Stimulated activated CD4-positive, alpha-beta T cell treated with anti-CD3 and anti-CD28 coated beads, Interleukin-4, amount 100 ng/mL, for 4 hours (primary cell): Measurements from ENCODE around the gene PRG3.
"Not testable (repeated sequence)": the region's sequence is repeated elsewhere in the genome, so short reads cannot be mapped to it uniquely, and the experiment has no call there.

Experiments used
- DNase-seq, 2 experiments: peaks; one replicate each; pipeline ENCODE4 v3.0.0-alpha.2; 2020

Gene PRG3

DNA sequence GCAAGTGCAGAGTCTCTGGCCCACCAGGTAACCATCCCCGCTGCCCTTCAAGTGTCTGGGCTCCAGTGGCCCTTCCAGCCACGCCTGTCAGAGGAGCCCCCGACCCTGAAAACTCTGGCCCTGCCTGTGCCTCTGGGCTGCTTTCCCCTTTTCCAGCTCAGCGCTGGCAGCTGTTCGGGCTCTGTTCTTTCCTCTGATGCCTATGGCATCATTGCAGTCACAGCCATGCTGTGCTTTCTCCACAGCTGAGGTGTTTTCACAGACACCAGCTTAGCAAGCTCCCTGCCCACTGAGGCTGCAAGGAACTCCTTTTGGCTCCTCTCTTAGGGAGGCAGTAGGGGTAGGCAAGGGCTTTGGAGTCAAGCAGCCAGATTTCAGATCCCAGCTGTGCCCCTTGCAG lies 21.6 kb downstream of the PRG3 start:
- no peak for DNase-seq

DNA sequence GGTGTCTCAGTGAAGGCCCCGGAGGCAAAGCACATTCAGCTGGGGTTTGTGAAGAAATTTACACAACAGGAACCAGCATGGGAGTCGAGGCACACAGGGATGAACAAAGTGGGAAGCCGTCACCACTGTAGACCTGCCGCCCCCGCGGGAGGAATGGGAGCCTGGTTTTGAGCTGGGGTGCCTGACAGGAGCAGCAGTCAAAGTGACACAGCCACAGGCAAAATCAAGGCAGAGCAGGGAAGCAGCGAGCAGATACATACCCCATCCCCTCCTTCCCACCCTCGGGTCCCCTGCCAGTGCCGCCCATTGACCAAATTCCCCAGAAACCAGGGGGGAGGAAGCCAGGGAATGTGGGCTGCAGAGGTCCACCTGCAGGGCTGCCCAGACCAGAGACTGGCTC lies 22.0 kb downstream of the PRG3 start:
- DNase-seq: no peak

DNA sequence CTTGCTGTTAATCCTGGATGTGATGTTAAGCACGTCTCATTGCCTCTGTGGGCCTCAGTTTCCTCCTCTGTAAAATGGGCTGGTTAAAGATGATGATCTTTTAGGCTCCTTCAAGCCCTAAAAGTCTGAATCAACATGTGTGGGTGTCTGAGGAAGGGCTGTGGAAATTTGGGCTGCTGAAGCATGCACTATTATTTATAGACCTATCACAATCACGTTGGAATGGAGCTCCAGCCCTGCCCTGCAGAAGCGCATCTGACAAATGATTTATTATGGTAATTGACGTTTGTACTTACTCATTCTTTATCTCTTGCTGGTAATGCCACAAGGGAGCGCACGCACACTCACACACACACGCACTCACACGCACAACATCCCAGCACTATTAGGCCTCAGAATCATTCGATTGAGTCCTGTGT lies 22.4 kb downstream of the PRG3 start:
- DNase-seq: no peak

GRCh38 chr11:57357856-57358255 lies 23.1 kb downstream of the PRG3 start:
- DNase-seq: no peak

GRCh38 chr11:57357310-57357709 lies 23.6 kb downstream of the PRG3 start:
- no peak for DNase-seq

- no peak for DNase-seq
These were observed 24.7 kb downstream of the PRG3 start for GRCh38 chr11:57356268-57356667.

DNA sequence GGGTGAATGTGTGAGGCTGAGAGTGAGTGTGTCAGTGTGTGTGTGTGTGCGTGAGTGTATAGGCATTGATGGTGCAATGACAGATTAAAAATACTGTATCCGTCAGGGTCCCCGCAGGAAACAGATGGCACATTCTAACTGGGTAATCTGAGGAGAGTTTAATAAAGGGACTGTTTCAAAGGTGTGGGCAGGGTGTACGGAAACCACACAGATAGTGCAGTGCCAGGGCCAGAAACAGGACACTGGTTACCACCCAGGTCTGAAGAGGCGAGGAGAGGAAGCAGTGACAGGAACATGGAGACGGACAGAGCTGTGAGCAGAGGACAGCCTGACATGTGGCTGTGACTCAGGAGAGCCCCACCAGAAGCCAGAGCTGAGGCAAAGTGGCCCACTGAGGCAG lies 26.3 kb downstream of the PRG3 start:
- no peak for DNase-seq

DNA sequence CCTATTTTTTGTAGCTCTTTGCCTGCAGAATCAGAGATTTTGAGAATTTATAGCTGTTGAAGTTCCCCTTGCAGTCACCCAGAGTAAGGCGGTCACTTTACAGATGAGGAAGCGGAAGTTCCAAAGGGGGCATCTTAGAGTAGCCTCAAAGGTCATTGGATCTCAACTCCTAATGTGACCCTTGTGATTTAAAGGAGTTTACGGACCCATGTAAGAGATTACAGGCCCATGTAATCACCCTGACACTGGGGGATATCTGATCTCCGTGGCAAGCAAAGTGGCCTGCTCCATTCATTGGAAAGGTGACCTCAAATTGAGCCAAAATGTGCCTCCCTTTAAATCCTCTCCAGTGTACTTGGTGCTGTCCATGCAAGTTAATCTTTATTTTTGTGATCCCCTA lies 27.1 kb downstream of the PRG3 start:
- DNase-seq: no peak

GRCh38 chr11:57353446-57353845 lies 27.5 kb downstream of the PRG3 start:
- no peak for DNase-seq

- DNase-seq: no peak
These were observed 27.9 kb downstream of the PRG3 start for GRCh38 chr11:57353036-57353435.

- DNase-seq: peak; percentile 37 to 64
These were observed 31.3 kb downstream of the PRG3 start for GRCh38 chr11:57349491-57350274.

DNA sequence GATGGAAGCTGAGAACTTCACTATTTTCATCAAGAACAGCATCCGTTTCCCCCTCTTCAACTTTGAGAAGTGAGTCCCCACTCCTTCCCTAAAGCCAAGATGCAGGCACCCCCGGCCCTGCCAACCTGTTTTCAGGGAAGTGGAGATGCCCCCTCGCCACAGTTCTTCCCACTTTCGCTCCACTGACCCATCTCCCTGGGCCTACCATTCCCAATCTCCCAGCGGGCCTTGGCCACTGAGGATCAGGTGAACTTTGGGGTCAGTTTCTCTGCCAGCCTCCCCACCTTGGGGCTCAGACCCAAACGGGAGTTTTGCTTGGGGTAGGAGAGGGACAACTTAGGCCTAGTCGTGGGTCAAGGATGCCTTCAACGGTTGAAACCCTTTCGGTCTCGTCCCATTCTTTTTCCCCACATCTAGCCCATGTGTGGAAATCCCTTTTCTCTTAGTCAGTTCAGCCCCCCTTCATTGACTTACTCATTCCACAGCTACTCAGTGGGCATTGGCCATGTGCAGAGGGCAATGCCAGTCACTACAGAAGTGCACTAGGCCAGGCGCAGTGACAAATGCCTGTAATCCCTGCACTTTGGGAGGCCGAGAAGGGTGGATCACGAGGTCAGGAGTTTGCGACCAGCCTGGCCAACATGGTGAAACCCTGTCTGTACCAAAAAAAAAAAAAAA lies 32.2 kb downstream of the PRG3 start:
- no peak for DNase-seq

DNA sequence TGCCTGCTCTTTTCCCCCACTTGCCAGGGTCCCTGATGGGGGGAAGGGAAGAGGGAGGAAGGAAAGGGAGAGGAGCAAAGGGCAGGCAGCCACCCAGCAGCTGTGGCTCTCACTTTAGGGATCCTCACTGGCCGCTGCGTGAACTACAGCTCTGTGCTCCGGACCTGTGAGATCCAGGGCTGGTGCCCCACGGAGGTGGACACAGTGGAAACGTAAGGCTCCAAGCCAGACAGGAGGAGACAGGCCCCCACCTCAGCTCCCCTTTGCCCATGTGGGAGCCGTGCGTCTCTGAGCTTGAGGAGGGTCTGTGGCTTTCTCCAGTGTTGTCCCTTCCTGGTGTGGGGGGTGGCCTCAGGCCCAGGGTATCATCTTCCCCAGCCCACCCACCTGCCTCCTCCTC lies 32.9 kb downstream of the PRG3 start:
- no peak for DNase-seq

DNA sequence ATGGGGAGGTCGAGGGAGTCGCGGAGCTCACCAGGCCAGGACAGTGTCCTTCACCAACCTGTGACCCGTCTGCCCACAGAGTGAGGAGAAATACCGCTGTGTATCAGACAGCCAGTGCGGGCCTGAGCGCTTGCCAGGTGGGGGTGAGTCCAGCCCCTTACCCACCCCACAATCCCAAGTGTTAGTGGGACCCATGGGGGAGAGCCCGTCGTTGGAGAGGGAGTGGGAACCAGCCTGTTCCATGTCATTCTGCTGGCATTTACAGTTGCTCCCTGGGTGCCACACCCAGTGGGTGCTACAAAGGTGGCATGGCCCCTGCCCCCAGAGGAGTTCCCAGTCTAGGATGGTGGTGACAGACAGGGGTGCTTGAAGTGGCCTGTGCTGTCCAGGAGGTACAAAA lies 33.6 kb downstream of the PRG3 start:
- no peak for DNase-seq

GRCh38 chr11:57345555-57346211 lies 35.3 kb downstream of the PRG3 start:
- peak; percentile 66 to 67 for DNase-seq

DNA sequence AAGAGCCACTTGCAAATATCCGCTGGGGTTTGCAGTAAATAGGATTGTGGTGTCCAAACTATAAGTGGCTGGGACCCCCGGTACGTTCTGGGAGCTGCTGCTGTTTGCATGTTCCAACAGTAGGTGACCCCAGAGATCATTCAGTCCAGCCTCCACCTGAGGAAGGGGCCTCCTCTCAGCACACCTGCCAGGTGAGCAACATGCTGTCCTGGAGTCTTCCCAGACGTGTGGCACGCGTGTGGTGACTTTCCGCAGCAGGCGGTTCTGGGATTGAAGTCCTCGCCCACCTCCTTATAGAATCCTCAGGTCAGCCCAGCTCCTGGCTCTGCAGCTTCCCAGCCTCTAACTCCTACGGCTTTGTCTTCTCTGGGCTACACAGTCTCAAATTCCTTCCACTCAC lies 36.1 kb downstream of the PRG3 start:
- DNase-seq: no peak

GRCh38 chr11:57343825-57344224 lies 37.1 kb downstream of the PRG3 start:
- no peak for DNase-seq

DNA sequence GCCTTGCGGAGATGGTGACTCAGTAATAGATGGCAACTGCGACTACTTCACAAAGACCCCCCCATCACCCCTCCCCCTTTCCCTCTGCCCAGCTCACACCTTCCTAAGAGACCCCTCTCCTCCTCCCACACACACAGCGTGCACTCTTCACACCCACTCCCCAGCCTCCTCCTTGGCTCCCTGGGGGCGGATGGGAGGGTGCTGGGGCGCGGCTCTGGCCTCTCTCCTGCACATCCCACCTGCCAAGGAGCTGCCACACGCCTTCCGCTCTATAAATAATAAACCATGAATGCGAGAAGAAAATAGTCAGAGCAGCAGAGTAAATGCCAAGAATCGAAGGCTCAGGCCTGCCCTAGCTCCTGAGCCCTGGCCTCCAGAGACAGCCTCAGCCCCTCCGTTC lies 38.2 kb downstream of the PRG3 start:
- no peak for DNase-seq

GRCh38 chr11:57341250-57341808 lies 39.6 kb downstream of the PRG3 start:
- no peak for DNase-seq

- no peak for DNase-seq
These were observed 40.8 kb downstream of the PRG3 start for GRCh38 chr11:57340039-57340615.

DNA sequence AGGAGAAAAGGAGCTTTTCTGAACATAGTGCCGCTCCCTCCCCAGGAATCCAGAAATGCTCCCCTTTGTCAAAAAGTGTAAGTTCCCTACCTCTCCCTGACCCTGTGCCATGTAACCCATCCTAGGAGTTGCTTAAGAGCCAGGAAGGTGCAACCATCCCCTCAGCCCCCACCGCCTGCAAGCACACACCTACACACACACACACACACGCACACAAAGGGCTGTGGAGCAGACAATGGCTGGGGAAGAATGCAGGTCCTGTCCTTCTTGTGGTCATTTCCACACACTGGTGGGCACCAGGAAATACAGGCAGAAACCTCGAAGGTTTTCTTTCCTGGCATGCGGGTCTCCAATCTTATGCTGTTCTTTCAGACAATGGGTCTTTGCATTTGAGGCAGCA lies 41.6 kb downstream of the PRG3 start:
- no peak for DNase-seq

GRCh38 chr11:57338142-57338541 lies 42.8 kb downstream of the PRG3 start, which contains the start of gene P2RX3:
Gene P2RX3 (plus strand): TSS chr11:57338352. CDS start chr11:57338551, 199 bp downstream.
- DNase-seq: no peak

DNA sequence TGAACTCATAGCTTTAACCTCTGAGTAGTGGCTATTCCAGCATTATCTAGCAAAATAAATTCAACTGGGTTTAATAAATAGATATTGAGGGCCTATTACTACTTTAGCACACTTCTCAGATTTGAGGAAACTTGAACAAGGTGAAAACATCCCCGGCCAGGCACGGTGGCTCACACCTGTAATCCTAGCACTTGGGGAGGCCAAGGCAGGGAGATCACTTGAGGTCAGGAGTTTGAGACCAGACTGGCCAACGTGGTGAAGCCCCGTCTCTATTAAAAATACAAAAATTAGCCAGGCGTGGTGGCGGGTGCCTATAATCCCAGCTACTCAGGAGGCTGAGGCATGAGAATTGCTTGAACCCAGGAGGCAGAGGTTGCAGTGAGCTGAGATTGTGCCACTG lies 44.1 kb downstream of the PRG3 start:
- not testable (repeated sequence) for DNase-seq
